Measurements from ENCODE around the gene UACA.

UACA gene

GRCh38 chr15:70794596-70795310 is 31.4 kb upstream of the UACA start:
- H3K4me1 ChIP-seq (ENCODE audit: control insufficient read depth, insufficient read depth, low read length): peaks cover 1% of the 10 kb centered on the region

GRCh38 chr15:70793694-70794093 is 30.3 kb upstream of the UACA start:
- Histone ChIP-seq H3K4me1 (ENCODE audit: control insufficient read depth, insufficient read depth, low read length) (no peaks in the 10 kb centered on the region), H3K36me3 (ENCODE audit: control insufficient read depth, insufficient read depth, low read length) (no peaks in the 10 kb centered on the region), H3K9me3 (ENCODE audit: control insufficient read depth, low read length) (no peaks in the 10 kb centered on the region), H3K9ac (ENCODE audit: low read length) (no peak overlapping the region), H3K4me3 (ENCODE audit: low read length) (no peak overlapping the region), H3K27me3 (ENCODE audit: control insufficient read depth, insufficient read depth, low read length) (no peaks in the 10 kb centered on the region)

More at GRCh38 chr15:70794596-70795310, 31.4 kb upstream of the UACA start:
- H3K4me3 ChIP-seq (ENCODE audit: low read length): no peak overlapping the region
- H3K9me3 ChIP-seq (ENCODE audit: control insufficient read depth, low read length): no peaks in the 10 kb centered on the region
- no peaks in the 10 kb centered on the region for H3K36me3 ChIP-seq (ENCODE audit: control insufficient read depth, insufficient read depth, low read length)
- H3K9ac ChIP-seq (ENCODE audit: low read length): no peak overlapping the region
- H3K27me3 ChIP-seq (ENCODE audit: control insufficient read depth, insufficient read depth, low read length): no peaks in the 10 kb centered on the region

- Histone ChIP-seq H3K9ac (ENCODE audit: low read length) (no peak overlapping the region), H3K9me3 (ENCODE audit: control insufficient read depth, low read length) (no peaks in the 10 kb centered on the region), H3K4me1 (ENCODE audit: control insufficient read depth, insufficient read depth, low read length) (peaks cover 9% of the 10 kb centered on the region), H3K36me3 (ENCODE audit: control insufficient read depth, insufficient read depth, low read length) (no peaks in the 10 kb centered on the region), H3K4me3 (ENCODE audit: low read length) (no peak overlapping the region), H3K27me3 (ENCODE audit: control insufficient read depth, insufficient read depth, low read length) (no peaks in the 10 kb centered on the region)
These were observed 28.8 kb upstream of the UACA start for GRCh38 chr15:70792171-70792573.

- H3K4me3 ChIP-seq (ENCODE audit: low read length): no peak overlapping the region
- H3K9me3 ChIP-seq (ENCODE audit: control insufficient read depth, low read length): no peaks in the 10 kb centered on the region
- no peaks in the 10 kb centered on the region for H3K27me3 ChIP-seq (ENCODE audit: control insufficient read depth, insufficient read depth, low read length)
- no peaks in the 10 kb centered on the region for H3K36me3 ChIP-seq (ENCODE audit: control insufficient read depth, insufficient read depth, low read length)
- H3K9ac ChIP-seq (ENCODE audit: low read length): no peak overlapping the region
- H3K4me1 ChIP-seq (ENCODE audit: control insufficient read depth, insufficient read depth, low read length): peaks cover 9% of the 10 kb centered on the region
These were observed 27.9 kb upstream of the UACA start for GRCh38 chr15:70791259-70791658.

GRCh38 chr15:70789213-70789612 is 25.9 kb upstream of the UACA start:
- no peaks in the 10 kb centered on the region for H3K9me3 ChIP-seq (ENCODE audit: control insufficient read depth, low read length)
- no peak overlapping the region for H3K9ac ChIP-seq (ENCODE audit: low read length)
- H3K36me3 ChIP-seq (ENCODE audit: control insufficient read depth, insufficient read depth, low read length): no peaks in the 10 kb centered on the region
- H3K27me3 ChIP-seq (ENCODE audit: control insufficient read depth, insufficient read depth, low read length): no peaks in the 10 kb centered on the region
- H3K4me3 ChIP-seq (ENCODE audit: low read length): no peak overlapping the region
- H3K4me1 ChIP-seq (ENCODE audit: control insufficient read depth, insufficient read depth, low read length): peaks cover 9% of the 10 kb centered on the region

GRCh38 chr15:70788114-70789049 is 25.0 kb upstream of the UACA start:
- Histone ChIP-seq H3K36me3 (ENCODE audit: control insufficient read depth, insufficient read depth, low read length) (no peaks in the 10 kb centered on the region), H3K4me3 (ENCODE audit: low read length) (no peak overlapping the region), H3K27me3 (ENCODE audit: control insufficient read depth, insufficient read depth, low read length) (no peaks in the 10 kb centered on the region), H3K9me3 (ENCODE audit: control insufficient read depth, low read length) (no peaks in the 10 kb centered on the region), H3K4me1 (ENCODE audit: control insufficient read depth, insufficient read depth, low read length) (peaks cover 9% of the 10 kb centered on the region), H3K9ac (ENCODE audit: low read length) (no peak overlapping the region)

- H3K27me3 ChIP-seq (ENCODE audit: control insufficient read depth, insufficient read depth, low read length): no peaks in the 10 kb centered on the region
These were observed 23.6 kb upstream of the UACA start for GRCh38 chr15:70786996-70787395.

GRCh38 chr15:70783610-70784022 is 20.3 kb upstream of the UACA start:
- Histone ChIP-seq H3K36me3 (ENCODE audit: control insufficient read depth, insufficient read depth, low read length) (no peaks in the 10 kb centered on the region), H3K9ac (ENCODE audit: low read length) (no peak overlapping the region), H3K9me3 (ENCODE audit: control insufficient read depth, low read length) (no peaks in the 10 kb centered on the region), H3K4me3 (ENCODE audit: low read length) (no peak overlapping the region), H3K27me3 (ENCODE audit: control insufficient read depth, insufficient read depth, low read length) (no peaks in the 10 kb centered on the region), H3K4me1 (ENCODE audit: control insufficient read depth, insufficient read depth, low read length) (peaks cover 15% of the 10 kb centered on the region)

More at GRCh38 chr15:70786996-70787395, 23.6 kb upstream of the UACA start:
- no peak overlapping the region for H3K4me3 ChIP-seq (ENCODE audit: low read length)
- H3K9ac ChIP-seq (ENCODE audit: low read length): no peak overlapping the region
- H3K36me3 ChIP-seq (ENCODE audit: control insufficient read depth, insufficient read depth, low read length): no peaks in the 10 kb centered on the region
- H3K4me1 ChIP-seq (ENCODE audit: control insufficient read depth, insufficient read depth, low read length): peaks cover 12% of the 10 kb centered on the region
- H3K9me3 ChIP-seq (ENCODE audit: control insufficient read depth, low read length): no peaks in the 10 kb centered on the region

GRCh38 chr15:70783041-70783440 is 19.7 kb upstream of the UACA start:
- Histone ChIP-seq H3K4me3 (ENCODE audit: low read length) (no peak overlapping the region), H3K9me3 (ENCODE audit: control insufficient read depth, low read length) (no peaks in the 10 kb centered on the region), H3K36me3 (ENCODE audit: control insufficient read depth, insufficient read depth, low read length) (no peaks in the 10 kb centered on the region), H3K27me3 (ENCODE audit: control insufficient read depth, insufficient read depth, low read length) (no peaks in the 10 kb centered on the region), H3K4me1 (ENCODE audit: control insufficient read depth, insufficient read depth, low read length) (peaks cover 15% of the 10 kb centered on the region), H3K9ac (ENCODE audit: low read length) (no peak overlapping the region)

GRCh38 chr15:70781236-70781635 is 17.9 kb upstream of the UACA start:
- Histone ChIP-seq H3K36me3 (ENCODE audit: control insufficient read depth, insufficient read depth, low read length) (no peaks in the 10 kb centered on the region), H3K9ac (ENCODE audit: low read length) (no peak overlapping the region), H3K27me3 (ENCODE audit: control insufficient read depth, insufficient read depth, low read length) (no peaks in the 10 kb centered on the region), H3K9me3 (ENCODE audit: control insufficient read depth, low read length) (no peaks in the 10 kb centered on the region), H3K4me1 (ENCODE audit: control insufficient read depth, insufficient read depth, low read length) (peaks cover 13% of the 10 kb centered on the region), H3K4me3 (ENCODE audit: low read length) (no peak overlapping the region)

- H3K27me3 ChIP-seq (ENCODE audit: control insufficient read depth, insufficient read depth, low read length): no peaks in the 10 kb centered on the region
- H3K36me3 ChIP-seq (ENCODE audit: control insufficient read depth, insufficient read depth, low read length): no peaks in the 10 kb centered on the region
- no peaks in the 10 kb centered on the region for H3K9me3 ChIP-seq (ENCODE audit: control insufficient read depth, low read length)
These were observed 15.1 kb upstream of the UACA start for GRCh38 chr15:70778258-70779076.

More at GRCh38 chr15:70778258-70779076, 15.1 kb upstream of the UACA start:
- no peak overlapping the region for H3K9ac ChIP-seq (ENCODE audit: low read length)
- H3K4me1 ChIP-seq (ENCODE audit: control insufficient read depth, insufficient read depth, low read length): peaks cover 13% of the 10 kb centered on the region
- no peak overlapping the region for H3K4me3 ChIP-seq (ENCODE audit: low read length)

Measured in mucosa of stomach (tissue), 1 donor.